SK-N-SH (cell line): ENCODE results near the gene SPATA33. TPM values are rescaled to one million over a fixed set of nuclear protein-coding genes. Genes with fewer than 3 reads are reported as not detected.
"Not testable (repeated sequence)": the region's sequence is repeated elsewhere in the genome, so short reads cannot be mapped to it uniquely, and the experiment has no call there.

ENCODE experiments used
- CTCF ChIA-PET: fragments of 300-600, 350-600 bp; formaldehyde crosslinking; extraction: SDS; loops from one replicate; lab custom pipeline; 2021; lab: Yijun Ruan, JAX
- POLR2A ChIA-PET: fragments of 350-600 bp; sonication (Branson Sonifier 250); formaldehyde crosslinking; extraction: SDS; loops from one replicate; lab custom pipeline; 2020; ENCODE audit warnings: antibody characterized with exemption, inconsistent platforms; lab: Yijun Ruan, JAX
- DNase-seq: peaks from one replicate; pipeline ENCODE4 v3.0.0; 2012
- H2AFZ ChIP-seq: fragments of 200-600 bp; sonication (generic); 2 replicates; pipeline ENCODE4 v1.8.1; 2016; ENCODE audit warnings: antibody characterized with exemption, mild to moderate bottlenecking, low read depth
- H3F3A ChIP-seq: fragments of 200-600 bp; sonication (generic); replicated peaks from 2 replicates; pipeline ENCODE3; 2016; ENCODE audit warnings: antibody characterized with exemption, mild to moderate bottlenecking; ENCODE audit not compliant: insufficient read depth
- H3K27ac ChIP-seq, 2 experiments: fragments of 200-500 bp in 1 of 2; fragments of 200-600 bp in 1 of 2; sonication (Bioruptor generic) in 1 of 2; sonication (generic), shearing (Covaris generic) in 1 of 2; 2 replicates each; pipeline versions ENCODE4 v1.5.1 to v1.6.1; 2014 to 2016; ENCODE audit warnings: low read depth in 2 of 2, inconsistent platforms in 1 of 2, low read length in 1 of 2, mild to moderate bottlenecking in 1 of 2, mixed read lengths in 1 of 2
- H3K27me3 ChIP-seq: fragments of 200-600 bp; sonication (generic), shearing (Covaris generic); 2 replicates; pipeline ENCODE4 v1.6.1; 2016; ENCODE audit warnings: mixed run types; ENCODE audit not compliant: insufficient read depth
- H3K36me3 ChIP-seq, 2 experiments: fragments of 200-500 bp in 1 of 2; fragments of 200-600 bp in 1 of 2; sonication (Bioruptor generic) in 1 of 2; sonication (generic) in 1 of 2; replicated peaks in 1 of 2; 2 replicates each; pipeline versions ENCODE3 to v1.5.1; 2014 to 2016; ENCODE audit warnings: low read length in 1 of 2, mild to moderate bottlenecking in 1 of 2; ENCODE audit not compliant: insufficient read depth in 2 of 2, control insufficient read depth in 1 of 2
- H3K4me1 ChIP-seq, 2 experiments: fragments of 200-500 bp in 1 of 2; fragments of 200-600 bp in 1 of 2; sonication (Bioruptor generic) in 1 of 2; sonication (generic), shearing (Covaris generic) in 1 of 2; 2 replicates each; pipeline versions ENCODE4 v1.5.1 to v1.6.1; 2014 to 2016; ENCODE audit warnings: low read depth in 1 of 2, low read length in 1 of 2, mixed run types in 1 of 2; ENCODE audit not compliant: insufficient read depth in 2 of 2, control insufficient read depth in 1 of 2
- H3K4me2 ChIP-seq: fragments of 200-600 bp; sonication (generic), shearing (Covaris generic); 2 replicates; pipeline ENCODE4 v1.6.1; 2017; ENCODE audit warnings: mixed run types
- H3K4me3 ChIP-seq, 2 experiments: fragments of 200-500 bp in 1 of 2; fragments of 200-600 bp in 1 of 2; sonication (Bioruptor generic) in 1 of 2; sonication (generic), shearing (Covaris generic) in 1 of 2; 2 replicates each; pipeline versions ENCODE4 v1.5.1 to v1.8.1; 2014 to 2016; ENCODE audit warnings: low read depth in 2 of 2, inconsistent platforms in 1 of 2, low read length in 1 of 2, mild to moderate bottlenecking in 1 of 2, mixed read lengths in 1 of 2, moderate library complexity in 1 of 2
- H3K79me2 ChIP-seq: fragments of 200-600 bp; sonication (generic); 2 replicates; pipeline ENCODE4 v1.8.1; 2017; ENCODE audit warnings: mild to moderate bottlenecking; ENCODE audit not compliant: insufficient read depth
- H3K9ac ChIP-seq: fragments of 200-600 bp; sonication (generic); 2 replicates; pipeline ENCODE4 v1.6.1; 2017; ENCODE audit warnings: mixed run types
- H3K9me2 ChIP-seq: fragments of 200-600 bp; sonication (generic); 2 replicates; pipeline ENCODE4 v1.6.1; 2017; ENCODE audit warnings: mixed run types
- H3K9me3 ChIP-seq: fragments of 200-600 bp; sonication (generic); 2 replicates; pipeline ENCODE4 v1.6.1; 2017; ENCODE audit warnings: mixed run types, mild to moderate bottlenecking, moderate library complexity
- H4K20me1 ChIP-seq: fragments of 200-600 bp; sonication (generic); 2 replicates; pipeline ENCODE4 v1.6.1; 2017; ENCODE audit warnings: mild to moderate bottlenecking, mixed run types; ENCODE audit not compliant: insufficient read depth
- CHD2 ChIP-seq: fragments of 150-350 bp; IDR thresholded peaks from 2 replicates; pipeline ENCODE4 v1.6.1; 2018; ENCODE audit warnings: low read length; ENCODE audit not compliant: partially characterized antibody
- FOSL2 ChIP-seq: IDR thresholded peaks from 2 replicates; pipeline ENCODE4 v1.4.0; 2012; ENCODE audit warnings: low read depth, mild to moderate bottlenecking, moderate library complexity, borderline replicate concordance
- JUND ChIP-seq: IDR thresholded peaks from 2 replicates; pipeline ENCODE4 v1.4.0; 2012
- REST ChIP-seq: IDR thresholded peaks from 2 replicates; pipeline ENCODE4 v1.6.1; 2012; ENCODE audit warnings: mild to moderate bottlenecking, low read depth, low read length, moderate library complexity
- SIN3A ChIP-seq: IDR thresholded peaks from 2 replicates; pipeline ENCODE4 v1.6.1; 2012; ENCODE audit warnings: low read depth, mild to moderate bottlenecking, low read length, moderate library complexity, borderline replicate concordance
- TEAD4 ChIP-seq: IDR thresholded peaks from 2 replicates; pipeline ENCODE4 v1.4.0; 2012; ENCODE audit warnings: mild to moderate bottlenecking, borderline replicate concordance; ENCODE audit not compliant: insufficient read depth
- YY1 ChIP-seq: IDR thresholded peaks from 2 replicates; pipeline ENCODE4 v1.4.0; 2012; ENCODE audit warnings: low read depth, mild to moderate bottlenecking
- WGBS: methylation state at CpG from one replicate; pipeline ENCODE4 v1.1.6; 2017; ENCODE audit warnings: low lambda C conversion rate; 5-methylcytosine and 5-hydroxymethylcytosine counted together
- polyA plus RNA-seq, 3 experiments: library from polyadenylated mRNA; depleted of rRNA; stranded (reverse); fragments of >200 nt; gene quantifications; 2 replicates each; pipeline ENCODE4 v1.2.3, GENCODE V29; 2012
- TF ChIP-seq, protein P1 (sequence below): IDR thresholded peaks from 2 replicates; pipeline ENCODE4 v1.4.0; 2012; ENCODE audit warnings: low read depth, borderline replicate concordance
- TF ChIP-seq, protein P2 (sequence below): fragments of 200-600 bp; sonication (generic); IDR thresholded peaks from 2 replicates; pipeline ENCODE4 v1.6.1; 2017; ENCODE audit warnings: antibody characterized with exemption, mild to moderate bottlenecking, moderate library complexity
- TF ChIP-seq, protein P3 (sequence below): fragments of 150-350 bp; IDR thresholded peaks from 2 replicates; pipeline ENCODE4 v1.6.1; 2017; ENCODE audit warnings: antibody characterized with exemption, low read length, low read depth, borderline replicate concordance

Gene SPATA33
- polyA plus RNA-seq, 1 of the 3 experiments (the other 2 are of a cell fraction) = 7.2 TPM

GRCh38 chr16:89689142-89689541 is 31.5 kb downstream of the SPATA33 start (continued):
- no peak for TF ChIP-seq YY1
- TF ChIP-seq TEAD4 = no peak
- no peak for TF ChIP-seq CHD2

- H3K9ac ChIP-seq, H3K27ac ChIP-seq, H3K9me2 ChIP-seq, H3F3A ChIP-seq, H2AFZ ChIP-seq, H3K27me3 ChIP-seq, H3K4me2 ChIP-seq, H3K4me1 ChIP-seq, DNase-seq, H3K4me3 ChIP-seq, H3K9me3 ChIP-seq, POLR2A ChIA-PET, H4K20me1 ChIP-seq: not testable (repeated sequence)
- CTCF ChIA-PET = interaction anchor here (0.6 to 2.1 kb wide), 3 partner anchors 10 to 104 kb away, joined by 3 to 8 read pairs (median 5); no protein-coding TSS in a partner anchor
- peaks cover 36% of the 10 kb centered on the region for H3K79me2 ChIP-seq
- peaks cover 11 to 39% of the 10 kb centered on the region in 2 experiments for H3K36me3 ChIP-seq
- 89% methylated on average over 3 of the region's 4 CpGs for WGBS
These were observed 32.0 kb downstream of the SPATA33 start for GRCh38 chr16:89689621-89690020.

GRCh38 chr16:89690392-89690901 is 32.8 kb downstream of the SPATA33 start:
- Histone ChIP-seq H3K4me1 (peaks cover 4 to 7% of the 10 kb centered on the region in 2 experiments; a peak in 1 of 4 replicates), H3K27me3 (no peaks in the 10 kb centered on the region), H3K4me2 (no peak overlapping the region), H3K36me3 (peaks cover 8 to 46% of the 10 kb centered on the region in 2 experiments), H3K9me3 (no peaks in the 10 kb centered on the region), H3K79me2 (peaks cover 36% of the 10 kb centered on the region), H3F3A (peaks cover 3% of the 10 kb centered on the region), H3K27ac (no peak overlapping the region), H3K9ac (no peak overlapping the region), H2AFZ (no peak overlapping the region), H4K20me1 (no peaks in the 10 kb centered on the region), H3K9me2 (no peaks in the 10 kb centered on the region), H3K4me3 (no peak overlapping the region)
- DNase-seq = no peak
- ChIA-PET CTCF (interaction anchor here (2.1 kb wide), 1 partner anchor 9 kb away, joined by 8 read pairs; no protein-coding TSS in a partner anchor), POLR2A (no interaction called here)
- 93% methylated on average over 11 of the region's 16 CpGs for WGBS
- TF ChIP-seq, protein P1, sequence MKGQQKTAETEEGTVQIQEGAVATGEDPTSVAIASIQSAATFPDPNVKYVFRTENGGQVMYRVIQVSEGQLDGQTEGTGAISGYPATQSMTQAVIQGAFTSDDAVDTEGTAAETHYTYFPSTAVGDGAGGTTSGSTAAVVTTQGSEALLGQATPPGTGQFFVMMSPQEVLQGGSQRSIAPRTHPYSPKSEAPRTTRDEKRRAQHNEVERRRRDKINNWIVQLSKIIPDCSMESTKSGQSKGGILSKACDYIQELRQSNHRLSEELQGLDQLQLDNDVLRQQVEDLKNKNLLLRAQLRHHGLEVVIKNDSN = no peak
- no peak for TF ChIP-seq SIN3A
- no peak for TF ChIP-seq REST
- TF ChIP-seq JUND = no peak
- TF ChIP-seq, protein P2, sequence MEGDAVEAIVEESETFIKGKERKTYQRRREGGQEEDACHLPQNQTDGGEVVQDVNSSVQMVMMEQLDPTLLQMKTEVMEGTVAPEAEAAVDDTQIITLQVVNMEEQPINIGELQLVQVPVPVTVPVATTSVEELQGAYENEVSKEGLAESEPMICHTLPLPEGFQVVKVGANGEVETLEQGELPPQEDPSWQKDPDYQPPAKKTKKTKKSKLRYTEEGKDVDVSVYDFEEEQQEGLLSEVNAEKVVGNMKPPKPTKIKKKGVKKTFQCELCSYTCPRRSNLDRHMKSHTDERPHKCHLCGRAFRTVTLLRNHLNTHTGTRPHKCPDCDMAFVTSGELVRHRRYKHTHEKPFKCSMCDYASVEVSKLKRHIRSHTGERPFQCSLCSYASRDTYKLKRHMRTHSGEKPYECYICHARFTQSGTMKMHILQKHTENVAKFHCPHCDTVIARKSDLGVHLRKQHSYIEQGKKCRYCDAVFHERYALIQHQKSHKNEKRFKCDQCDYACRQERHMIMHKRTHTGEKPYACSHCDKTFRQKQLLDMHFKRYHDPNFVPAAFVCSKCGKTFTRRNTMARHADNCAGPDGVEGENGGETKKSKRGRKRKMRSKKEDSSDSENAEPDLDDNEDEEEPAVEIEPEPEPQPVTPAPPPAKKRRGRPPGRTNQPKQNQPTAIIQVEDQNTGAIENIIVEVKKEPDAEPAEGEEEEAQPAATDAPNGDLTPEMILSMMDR = no peak
- TF ChIP-seq, protein P3, sequence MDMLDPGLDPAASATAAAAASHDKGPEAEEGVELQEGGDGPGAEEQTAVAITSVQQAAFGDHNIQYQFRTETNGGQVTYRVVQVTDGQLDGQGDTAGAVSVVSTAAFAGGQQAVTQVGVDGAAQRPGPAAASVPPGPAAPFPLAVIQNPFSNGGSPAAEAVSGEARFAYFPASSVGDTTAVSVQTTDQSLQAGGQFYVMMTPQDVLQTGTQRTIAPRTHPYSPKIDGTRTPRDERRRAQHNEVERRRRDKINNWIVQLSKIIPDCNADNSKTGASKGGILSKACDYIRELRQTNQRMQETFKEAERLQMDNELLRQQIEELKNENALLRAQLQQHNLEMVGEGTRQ = no peak
- TF ChIP-seq FOSL2 = no peak
